Fibroblast of lung (primary cell): Measurements from ENCODE around the gene CDH5. TPM values are rescaled to one million over a fixed set of nuclear protein-coding genes. Genes with fewer than 3 reads are reported as not detected.
A peak's percentile ranks its signal among the peaks of the same experiment; 100 is the strongest.

Experiments used
- DNase-seq, 2 donors: peaks; one replicate each; pipeline versions ENCODE4 v3.0.0 to v3.0.0-alpha.2; 2010; ENCODE audit warnings: low read depth in 2 of 2
- H2AFZ ChIP-seq: 2 replicates; pipeline ENCODE4 v1.5.1; 2012; ENCODE audit warnings: low read length, control low read depth, inconsistent platforms
- H3K27ac ChIP-seq: 2 replicates; pipeline ENCODE4 v1.5.1; 2011; ENCODE audit warnings: low read length, control low read depth; ENCODE audit not compliant: insufficient read depth
- H3K27me3 ChIP-seq: 2 replicates; pipeline ENCODE4 v1.5.1; 2011; ENCODE audit warnings: mild to moderate bottlenecking, low read length; ENCODE audit not compliant: control insufficient read depth, insufficient read depth
- H3K36me3 ChIP-seq: 2 replicates; pipeline ENCODE4 v1.5.1; 2011; ENCODE audit warnings: low read length; ENCODE audit not compliant: control insufficient read depth, insufficient read depth
- H3K4me1 ChIP-seq: 2 replicates; pipeline ENCODE4 v1.5.1; 2011; ENCODE audit warnings: low read length; ENCODE audit not compliant: control insufficient read depth, insufficient read depth; ENCODE audit errors: extremely low read depth
- H3K4me2 ChIP-seq: 2 replicates; pipeline ENCODE4 v1.5.1; 2011; ENCODE audit warnings: low read length, control low read depth; ENCODE audit not compliant: insufficient read depth; ENCODE audit errors: extremely low read depth
- H3K4me3 ChIP-seq, 4 experiments: fragments of 200-600 bp in 1 of 4; sonication (generic) in 1 of 4; replicated peaks in 1 of 4; 2 replicates each; pipeline ENCODE4 v1.5.1; 2011 to 2016; ENCODE audit warnings: low read length in 4 of 4, low read depth in 3 of 4, mild to moderate bottlenecking in 3 of 4, control low read depth in 2 of 4, inconsistent platforms in 1 of 4, mixed read lengths in 1 of 4; ENCODE audit not compliant: insufficient read depth in 1 of 4; ENCODE audit errors: control extremely low read depth in 1 of 4
- H3K79me2 ChIP-seq: 2 replicates; pipeline ENCODE4 v1.5.1; 2012; ENCODE audit warnings: mild to moderate bottlenecking, low read length, inconsistent platforms; ENCODE audit not compliant: control insufficient read depth, insufficient read depth
- H3K9ac ChIP-seq: 2 replicates; pipeline ENCODE4 v1.5.1; 2011; ENCODE audit warnings: mild to moderate bottlenecking, low read length, control low read depth; ENCODE audit not compliant: insufficient read depth
- H3K9me3 ChIP-seq: 2 replicates; pipeline ENCODE4 v1.5.1; 2012; ENCODE audit warnings: low read depth, low read length; ENCODE audit not compliant: control insufficient read depth, insufficient read depth
- H4K20me1 ChIP-seq: 2 replicates; pipeline ENCODE4 v1.5.1; 2011; ENCODE audit warnings: low read length; ENCODE audit not compliant: control insufficient read depth, insufficient read depth; ENCODE audit errors: extremely low read depth
- EZH2 ChIP-seq: IDR thresholded peaks from 2 replicates; pipeline ENCODE4 v1.5.1; 2012; ENCODE audit warnings: low read length, control low read depth, mild to moderate bottlenecking; ENCODE audit errors: missing control alignments
- polyA plus RNA-seq, 2 donors: library from polyadenylated mRNA; depleted of rRNA in 1 of 2; stranded (reverse) in 1 of 2; unstranded in 1 of 2; fragments of >200 nt; gene quantifications; 2 replicates each; pipeline ENCODE4 v1.2.1, GENCODE V29; 2011 to 2012; ENCODE audit warnings: missing spikeins in 1 of 2
- total RNA-seq: library from RNA; depleted of rRNA; stranded (reverse); fragments of >200 nt; gene quantifications from 2 replicates; pipeline ENCODE4 v1.2.1, GENCODE V29; 2014
- TF ChIP-seq, protein P1 (sequence below), 2 donors: IDR thresholded peaks in 1 of 2; conservative IDR thresholded peaks in 1 of 2; 1 replicate in 1 of 2; 2 replicates in 1 of 2; pipeline ENCODE4 v1.5.1; 2011 to 2012; ENCODE audit warnings: low read length in 2 of 2, control low read depth in 1 of 2, inconsistent platforms in 1 of 2, low read depth in 1 of 2, mild to moderate bottlenecking in 1 of 2

Gene CDH5
- total and polyA plus RNA-seq, 2 donors (not counting 1 experiment from before 2014, with no cell fraction given) = 0.02 TPM; not detected in 1

DNA sequence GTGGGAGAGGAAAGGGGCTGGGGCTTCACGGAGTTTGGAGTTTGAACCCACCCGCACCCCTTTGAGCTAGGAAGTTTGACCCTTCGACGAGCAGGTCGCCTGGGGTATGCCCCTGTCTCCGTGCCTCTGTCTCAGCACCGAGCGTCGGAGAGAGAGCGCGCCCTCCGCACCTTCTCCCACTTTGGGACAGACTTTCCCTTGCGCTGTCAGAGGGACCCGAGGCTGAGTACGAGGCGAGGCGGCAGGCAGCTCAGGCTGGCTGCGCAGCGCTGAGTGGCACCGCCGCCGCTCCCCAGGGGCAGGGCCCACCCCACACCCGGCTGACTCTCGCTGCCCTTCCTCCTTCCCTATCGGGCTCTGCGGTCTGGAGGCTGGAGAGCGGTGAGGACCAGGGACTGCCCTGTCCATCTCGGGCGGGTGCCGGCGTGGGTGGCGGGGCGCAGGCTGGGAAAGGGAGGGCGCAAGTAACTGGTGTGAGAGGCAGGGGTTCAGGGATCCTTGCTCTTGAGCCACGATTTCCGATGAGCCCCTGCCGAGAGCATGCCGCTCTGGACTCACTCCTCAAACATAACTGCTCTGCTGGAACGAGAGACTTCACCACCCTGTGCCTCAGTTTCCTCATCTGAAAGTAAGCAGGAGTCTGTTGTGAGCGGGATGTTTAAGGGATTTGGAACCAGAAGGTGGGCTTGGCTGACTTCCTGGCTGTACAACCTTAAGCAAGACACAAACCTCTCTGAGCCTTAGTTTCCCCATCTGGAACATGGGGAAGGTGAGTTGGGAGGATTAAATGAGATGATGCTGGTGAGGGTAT lies 61.6 kb downstream of the CDH5 start:
- H3K4me3 ChIP-seq = no peak overlapping the region

DNA sequence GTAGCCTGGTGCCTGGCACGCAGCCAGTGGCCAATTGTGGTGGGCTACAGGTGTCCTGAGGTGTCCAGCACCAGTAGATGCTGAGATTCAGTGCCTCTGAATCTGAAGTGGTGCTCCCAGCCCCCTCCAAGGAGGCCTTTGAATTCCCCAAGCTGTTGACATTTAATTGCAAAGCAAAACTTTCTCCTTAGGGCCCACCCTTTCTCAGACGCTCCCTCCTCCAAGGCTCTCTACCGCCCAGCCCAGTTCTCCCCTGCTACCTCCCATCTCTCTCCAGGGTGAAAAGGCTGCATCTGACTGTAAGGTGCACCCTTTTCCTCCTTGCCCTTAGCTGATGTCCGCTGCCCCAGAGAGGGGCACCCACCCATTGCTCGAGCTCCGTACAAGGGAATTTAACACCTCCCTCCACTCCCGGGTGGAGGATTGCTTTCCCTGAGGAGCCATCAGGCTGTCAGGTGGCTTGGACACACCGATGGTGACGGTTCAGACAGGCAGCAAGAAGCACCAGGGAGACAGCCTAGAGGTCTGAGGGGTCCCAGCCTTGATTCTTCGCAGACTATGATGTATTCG lies 62.3 kb downstream of the CDH5 start:
- Histone ChIP-seq H3K9ac (no peak overlapping the region), H3K27ac (no peak overlapping the region), H3K36me3 (no peaks in the 10 kb centered on the region), H3K4me2 (no peak overlapping the region), H3K4me3 (no peak overlapping the region), H3K27me3 (peaks cover 50% of the 10 kb centered on the region), H2AFZ (no peak overlapping the region), H3K4me1 (no peaks in the 10 kb centered on the region), H4K20me1 (no peaks in the 10 kb centered on the region), H3K9me3 (no peaks in the 10 kb centered on the region), H3K79me2 (no peaks in the 10 kb centered on the region)
- no peak for TF ChIP-seq EZH2
- TF ChIP-seq, protein P1, sequence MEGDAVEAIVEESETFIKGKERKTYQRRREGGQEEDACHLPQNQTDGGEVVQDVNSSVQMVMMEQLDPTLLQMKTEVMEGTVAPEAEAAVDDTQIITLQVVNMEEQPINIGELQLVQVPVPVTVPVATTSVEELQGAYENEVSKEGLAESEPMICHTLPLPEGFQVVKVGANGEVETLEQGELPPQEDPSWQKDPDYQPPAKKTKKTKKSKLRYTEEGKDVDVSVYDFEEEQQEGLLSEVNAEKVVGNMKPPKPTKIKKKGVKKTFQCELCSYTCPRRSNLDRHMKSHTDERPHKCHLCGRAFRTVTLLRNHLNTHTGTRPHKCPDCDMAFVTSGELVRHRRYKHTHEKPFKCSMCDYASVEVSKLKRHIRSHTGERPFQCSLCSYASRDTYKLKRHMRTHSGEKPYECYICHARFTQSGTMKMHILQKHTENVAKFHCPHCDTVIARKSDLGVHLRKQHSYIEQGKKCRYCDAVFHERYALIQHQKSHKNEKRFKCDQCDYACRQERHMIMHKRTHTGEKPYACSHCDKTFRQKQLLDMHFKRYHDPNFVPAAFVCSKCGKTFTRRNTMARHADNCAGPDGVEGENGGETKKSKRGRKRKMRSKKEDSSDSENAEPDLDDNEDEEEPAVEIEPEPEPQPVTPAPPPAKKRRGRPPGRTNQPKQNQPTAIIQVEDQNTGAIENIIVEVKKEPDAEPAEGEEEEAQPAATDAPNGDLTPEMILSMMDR (conservative IDR thresholded peaks at IDR 0.05 in 1 of 2, IDR thresholded peaks at IDR 0.05 in 1 of 2; ENCODE audit: low read depth in 1 of 2, low read length in 2 of 2) = no peak
- DNase-seq = no peak

More for the DNA sequence above, 61.6 kb downstream of the CDH5 start:
- TF ChIP-seq, protein P1 (conservative IDR thresholded peaks at IDR 0.05 in 1 of 2, IDR thresholded peaks at IDR 0.05 in 1 of 2; ENCODE audit: low read depth in 1 of 2, low read length in 2 of 2) = no peak
- TF ChIP-seq EZH2 = peak; percentile 99
- Histone ChIP-seq H3K9me3 (no peaks in the 10 kb centered on the region), H3K9ac (no peak overlapping the region), H3K4me1 (no peaks in the 10 kb centered on the region), H3K36me3 (no peaks in the 10 kb centered on the region), H3K4me2 (no peak overlapping the region), H4K20me1 (no peaks in the 10 kb centered on the region), H2AFZ (no peak overlapping the region), H3K27me3 (peaks cover 50% of the 10 kb centered on the region), H3K79me2 (no peaks in the 10 kb centered on the region), H3K27ac (no peak overlapping the region)
- DNase-seq = peak in 1 of 2 donors; percentile 21

DNA sequence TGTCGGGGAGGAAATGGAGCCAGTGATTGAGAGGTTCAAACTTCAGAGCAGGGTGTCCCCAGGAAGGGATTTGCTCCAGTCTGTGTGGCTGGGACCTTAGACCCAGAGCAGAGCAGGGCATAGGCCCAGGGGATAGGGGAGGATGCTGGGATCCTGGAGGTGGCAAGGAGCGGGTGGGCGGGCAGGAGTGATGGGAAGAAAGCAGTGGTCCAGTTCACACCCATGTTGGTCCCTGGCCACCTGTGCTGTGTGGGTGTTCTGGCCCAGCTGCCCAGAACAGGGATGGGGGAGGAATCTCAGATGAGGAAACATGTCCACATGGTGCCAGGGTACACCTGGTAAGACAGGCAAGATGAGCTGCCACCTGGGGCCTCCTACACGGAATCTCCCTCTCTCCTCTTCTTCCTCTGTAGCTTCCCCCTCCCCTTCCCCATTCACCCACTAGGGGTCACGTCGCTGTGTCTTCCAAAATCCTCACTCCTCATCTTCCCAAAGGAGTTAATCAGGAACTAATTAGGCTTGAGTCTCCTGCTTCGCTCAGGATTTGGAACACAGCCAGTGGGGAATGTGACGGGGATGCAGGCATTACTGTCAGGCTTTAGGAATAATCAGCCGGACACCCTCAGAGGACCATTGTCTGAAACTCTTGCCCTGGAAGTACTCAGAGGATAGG lies 62.9 kb downstream of the CDH5 start:
- Histone ChIP-seq H3K4me2 (no peak overlapping the region), H3K4me1 (no peaks in the 10 kb centered on the region), H3K9me3 (no peaks in the 10 kb centered on the region), H3K79me2 (no peaks in the 10 kb centered on the region), H2AFZ (no peak overlapping the region), H3K36me3 (no peaks in the 10 kb centered on the region), H3K27ac (no peak overlapping the region), H3K4me3 (no peak overlapping the region), H4K20me1 (no peaks in the 10 kb centered on the region), H3K27me3 (peaks cover 50% of the 10 kb centered on the region), H3K9ac (no peak overlapping the region)
- no peak for DNase-seq
- no peak for TF ChIP-seq EZH2
- TF ChIP-seq, protein P1 (conservative IDR thresholded peaks at IDR 0.05 in 1 of 2, IDR thresholded peaks at IDR 0.05 in 1 of 2; ENCODE audit: low read depth in 1 of 2, low read length in 2 of 2) = no peak
